Activated CD4-positive, alpha-beta T cell treated with anti-CD3 and anti-CD28 coated beads, Interleukin-2, amount 50 U/mL, for 1 hour (primary cell): Measurements from ENCODE around the gene SLC15A4.
"Not testable (repeated sequence)": the region's sequence is repeated elsewhere in the genome, so short reads cannot be mapped to it uniquely, and the experiment has no call there.

Experiments
- DNase-seq: peaks from one replicate; pipeline ENCODE4 v3.0.0-alpha.2; 2020

SLC15A4 gene

GRCh38 chr12:128843538-128843937 is 19.8 kb upstream of the SLC15A4 start:
- DNase-seq, result no peak

- DNase-seq, result no peak
Measured at GRCh38 chr12:128842579-128842978, 18.8 kb upstream of the SLC15A4 start.

GRCh38 chr12:128840862-128841468 is 17.2 kb upstream of the SLC15A4 start:
- DNase-seq, result no peak

DNA sequence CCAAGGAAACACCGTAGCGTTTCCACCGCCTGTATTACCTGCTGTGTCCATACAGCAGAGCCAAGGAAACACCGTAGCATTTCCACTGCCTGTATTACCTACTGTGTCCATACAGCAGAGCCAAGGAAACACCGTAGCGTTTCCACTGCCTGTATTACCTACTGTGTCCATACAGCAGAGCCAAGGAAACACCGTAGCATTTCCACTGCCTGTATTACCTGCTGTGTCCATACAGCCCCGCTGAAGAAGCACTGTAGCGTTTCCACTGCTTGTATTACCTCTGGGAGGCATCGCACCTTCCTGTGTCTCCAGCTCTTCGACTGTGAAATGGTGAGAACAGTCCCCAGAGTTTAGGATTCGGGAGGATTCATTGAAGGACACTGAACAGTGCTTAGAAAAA is 16.1 kb upstream of the SLC15A4 start:
- DNase-seq, result not testable (repeated sequence)

GRCh38 chr12:128833418-128833817 is 9.7 kb upstream of the SLC15A4 start:
- DNase-seq, result no peak

GRCh38 chr12:128830505-128830893 is 6.7 kb upstream of the SLC15A4 start:
- no peak for DNase-seq

DNA sequence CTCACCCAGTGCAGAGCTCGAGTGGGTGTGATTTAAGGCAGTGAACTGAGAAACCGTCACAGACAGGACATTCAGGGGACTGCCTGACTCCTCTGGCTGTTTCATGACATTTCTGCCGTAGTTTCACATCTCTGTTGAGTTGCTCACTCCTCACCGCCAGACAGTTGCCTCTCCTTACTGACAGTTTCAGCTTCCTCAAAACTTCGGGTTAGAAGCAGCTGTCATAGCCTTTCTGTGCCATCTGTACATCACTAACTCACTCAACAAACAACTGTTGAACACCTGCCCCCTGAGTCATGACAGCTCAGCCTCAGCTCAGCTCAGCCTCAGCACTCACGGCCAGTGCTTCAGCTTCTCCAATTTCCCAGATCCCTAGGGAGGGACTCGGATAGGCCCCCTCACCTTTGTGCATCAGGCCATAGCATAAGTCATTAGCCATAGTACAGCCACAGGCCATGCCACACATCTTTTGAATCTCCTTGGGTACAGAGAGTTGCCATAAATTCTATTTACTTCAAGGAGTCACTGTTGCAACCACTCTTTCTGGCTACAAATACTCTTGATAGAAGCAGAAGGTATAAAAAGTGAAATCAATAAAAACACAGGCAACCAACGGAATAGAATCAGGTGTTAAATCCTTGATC is 6.2 kb upstream of the SLC15A4 start:
- no peak for DNase-seq

- DNase-seq, result no peak
Measured at GRCh38 chr12:128827724-128828123, 4.0 kb upstream of the SLC15A4 start.

- DNase-seq, result no peak
Measured at GRCh38 chr12:128825835-128826234, 2.1 kb upstream of the SLC15A4 start.

DNA sequence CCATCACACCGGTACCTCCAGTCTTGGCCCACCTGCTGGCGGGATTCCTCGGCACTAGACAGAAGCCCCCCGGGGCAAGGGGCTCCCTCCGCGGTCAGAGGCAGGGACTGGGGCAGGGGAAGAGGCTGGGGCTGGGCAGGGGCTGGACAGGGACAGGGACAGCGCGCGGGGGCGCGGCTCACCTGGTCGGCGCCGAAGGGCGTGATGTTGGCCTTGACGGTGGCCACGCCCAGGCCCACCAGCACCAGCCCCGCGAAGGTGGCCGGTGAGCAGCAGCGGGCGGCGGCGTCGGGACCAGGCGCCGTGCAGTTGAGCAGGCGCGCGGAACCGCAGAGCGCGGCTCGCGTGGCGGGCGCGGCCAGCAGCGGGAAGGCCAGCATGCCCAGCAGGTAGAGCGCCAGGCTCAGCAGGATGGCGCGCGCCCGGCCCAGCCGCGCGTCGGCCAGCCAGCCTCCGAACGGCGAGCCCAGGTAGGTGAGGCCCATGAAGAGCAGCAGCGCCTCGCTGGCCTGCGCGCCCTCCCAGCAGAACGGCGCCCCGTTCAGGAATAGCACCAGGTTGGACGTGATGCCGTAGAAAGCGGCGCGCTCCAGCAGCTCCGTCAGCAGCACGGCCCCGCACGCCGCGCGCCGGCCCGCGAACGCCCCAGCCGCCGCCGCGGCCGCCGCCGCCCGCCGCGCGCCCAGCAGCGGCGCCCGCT is 392 bp downstream of the SLC15A4 start:
- no peak for DNase-seq

DNA sequence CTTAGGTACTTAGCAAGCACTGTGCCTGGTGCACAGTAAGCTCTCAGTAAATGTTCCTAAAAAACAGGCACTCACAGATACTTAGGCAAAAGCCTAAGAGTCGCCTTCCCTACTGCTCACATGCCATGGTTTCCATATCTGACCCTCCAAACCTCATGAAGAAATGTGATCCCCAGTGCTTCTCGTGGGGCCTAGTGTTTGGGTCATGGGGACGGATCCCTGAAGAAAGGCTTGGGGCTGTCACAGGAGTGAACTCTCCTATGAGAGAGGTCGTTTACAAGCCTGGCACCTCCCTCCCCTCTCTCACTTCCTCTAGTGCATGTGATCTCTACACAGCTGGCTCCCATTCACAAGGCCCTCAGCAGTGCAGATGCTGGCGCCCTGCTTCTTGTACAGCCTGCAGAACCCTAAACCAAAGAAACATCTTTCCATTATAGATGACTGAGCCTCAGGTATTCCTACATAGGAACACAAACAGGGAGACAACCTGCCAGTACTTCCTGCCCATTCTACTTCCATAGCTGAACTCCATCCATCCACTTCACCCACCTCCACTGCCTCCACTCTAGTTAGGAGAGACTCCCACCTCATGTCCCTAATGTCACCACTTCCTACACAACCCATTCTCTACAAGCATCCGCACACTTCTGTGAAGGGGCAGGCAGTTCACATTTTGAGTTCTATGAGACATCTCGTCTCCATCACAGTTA is 2.9 kb downstream of the SLC15A4 start:
- DNase-seq, result no peak

DNA sequence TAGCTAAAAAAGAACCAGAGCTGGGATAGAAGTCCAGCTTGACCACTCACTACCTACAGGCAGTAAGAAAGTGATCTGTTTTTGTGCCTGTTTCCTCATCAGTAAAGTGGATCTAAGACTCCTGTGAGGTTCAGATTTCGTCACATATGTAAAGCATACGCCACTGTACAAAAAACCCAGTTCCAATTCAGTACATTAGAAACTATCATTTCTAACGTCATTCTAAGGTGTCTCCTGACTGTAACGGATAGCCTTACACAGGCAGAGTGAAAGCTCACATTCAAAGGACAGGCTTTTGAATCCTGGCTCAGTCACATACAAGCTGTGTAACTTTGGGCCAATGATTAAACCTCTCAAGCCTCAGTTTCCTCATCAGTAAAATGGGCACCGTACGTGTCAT is 3.5 kb downstream of the SLC15A4 start:
- no peak for DNase-seq

DNA sequence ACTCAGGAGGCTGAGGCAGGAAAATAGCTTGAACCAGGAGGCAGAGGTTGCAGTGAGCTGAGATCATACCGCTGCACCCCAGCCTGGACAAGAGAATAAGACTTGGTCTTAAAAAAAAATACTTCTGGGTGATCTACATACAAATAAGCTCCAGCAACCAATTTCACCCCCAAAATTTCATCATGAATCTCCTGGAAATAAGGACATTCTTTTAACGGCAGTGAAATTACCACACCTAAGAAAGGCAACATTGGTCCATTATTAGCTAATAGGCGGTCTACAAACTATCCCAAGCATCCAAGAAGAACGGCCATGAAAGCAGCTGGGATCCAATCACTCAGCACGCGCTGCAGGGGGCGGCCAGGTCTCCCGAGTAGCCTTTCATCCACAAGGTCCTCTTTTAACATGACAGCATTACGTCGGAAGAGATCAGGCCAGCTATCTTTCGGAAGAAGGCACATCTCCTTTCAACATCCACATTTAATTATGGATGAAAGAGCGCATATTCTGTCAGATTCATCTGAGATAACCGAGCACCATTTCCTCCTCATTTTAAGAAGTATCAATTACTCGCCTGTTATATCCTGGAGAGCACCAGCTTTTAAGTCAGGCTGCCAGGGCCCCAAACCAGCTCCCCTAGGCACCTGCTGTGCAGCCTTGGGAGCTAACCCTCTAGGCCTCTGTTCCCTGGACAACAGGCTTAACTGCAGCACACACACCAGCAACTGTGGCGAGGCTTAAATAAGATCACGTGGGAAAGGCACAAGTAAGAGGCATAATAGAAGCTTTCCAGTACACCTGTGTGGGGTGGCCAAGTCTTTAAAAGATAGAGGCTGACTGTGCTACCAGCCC is 4.2 kb downstream of the SLC15A4 start:
- DNase-seq, result no peak

- DNase-seq, result no peak
Measured at GRCh38 chr12:128818065-128819022, 5.4 kb downstream of the SLC15A4 start.

DNA sequence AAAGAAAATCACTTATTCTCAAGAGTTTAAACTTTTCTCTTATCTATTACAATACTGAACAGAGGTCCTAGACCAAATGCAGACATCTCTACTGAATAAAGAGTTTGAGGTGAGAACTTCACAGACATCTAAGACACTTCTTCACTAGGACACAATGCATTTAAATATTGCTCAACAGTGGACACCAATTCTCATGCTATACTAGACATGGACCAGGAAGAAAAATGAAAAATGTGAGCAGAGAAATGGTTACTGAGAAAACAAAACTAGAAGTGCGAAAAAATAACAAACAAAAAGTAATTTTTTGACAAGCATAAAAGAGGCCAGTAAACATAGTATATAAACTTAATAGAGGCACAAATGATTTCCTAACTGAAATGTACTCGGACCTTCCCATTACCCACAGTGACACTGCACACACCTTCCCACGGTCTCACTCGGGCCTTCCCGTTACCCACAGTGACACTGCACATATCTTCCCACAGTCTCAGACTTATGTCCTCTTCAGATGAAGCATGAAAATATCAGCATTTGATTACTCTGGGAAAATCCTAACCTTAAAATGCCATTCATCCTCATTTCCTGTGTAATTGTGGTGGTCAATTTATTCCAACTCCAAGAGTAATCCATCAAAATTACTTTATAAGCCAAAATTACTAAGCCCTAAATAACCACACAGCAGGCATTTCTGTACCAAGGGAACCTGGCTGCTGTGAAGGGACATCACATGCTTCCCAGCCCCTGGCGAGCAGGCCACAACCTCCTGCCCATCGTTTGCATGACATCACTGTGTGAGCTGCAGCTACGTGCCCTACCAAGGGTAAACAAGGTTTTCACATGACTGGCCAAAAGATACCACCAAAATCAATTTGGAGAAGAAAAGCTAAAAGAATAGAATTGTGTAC is 6.4 kb downstream of the SLC15A4 start:
- DNase-seq, result no peak

DNA sequence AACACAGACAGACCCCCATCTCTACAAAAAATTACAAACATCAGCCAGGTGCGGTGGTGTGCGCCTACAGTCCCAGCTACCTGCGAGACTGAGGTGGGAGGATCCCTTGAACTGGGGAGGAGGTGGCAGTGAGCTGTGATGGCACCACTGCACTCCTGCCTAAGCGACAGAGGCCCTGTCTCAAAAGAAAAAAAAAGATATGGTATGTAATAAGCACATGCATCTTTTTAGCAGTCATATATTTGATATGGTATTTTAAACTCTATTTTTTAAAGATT is 7.2 kb downstream of the SLC15A4 start:
- DNase-seq, result no peak

DNA sequence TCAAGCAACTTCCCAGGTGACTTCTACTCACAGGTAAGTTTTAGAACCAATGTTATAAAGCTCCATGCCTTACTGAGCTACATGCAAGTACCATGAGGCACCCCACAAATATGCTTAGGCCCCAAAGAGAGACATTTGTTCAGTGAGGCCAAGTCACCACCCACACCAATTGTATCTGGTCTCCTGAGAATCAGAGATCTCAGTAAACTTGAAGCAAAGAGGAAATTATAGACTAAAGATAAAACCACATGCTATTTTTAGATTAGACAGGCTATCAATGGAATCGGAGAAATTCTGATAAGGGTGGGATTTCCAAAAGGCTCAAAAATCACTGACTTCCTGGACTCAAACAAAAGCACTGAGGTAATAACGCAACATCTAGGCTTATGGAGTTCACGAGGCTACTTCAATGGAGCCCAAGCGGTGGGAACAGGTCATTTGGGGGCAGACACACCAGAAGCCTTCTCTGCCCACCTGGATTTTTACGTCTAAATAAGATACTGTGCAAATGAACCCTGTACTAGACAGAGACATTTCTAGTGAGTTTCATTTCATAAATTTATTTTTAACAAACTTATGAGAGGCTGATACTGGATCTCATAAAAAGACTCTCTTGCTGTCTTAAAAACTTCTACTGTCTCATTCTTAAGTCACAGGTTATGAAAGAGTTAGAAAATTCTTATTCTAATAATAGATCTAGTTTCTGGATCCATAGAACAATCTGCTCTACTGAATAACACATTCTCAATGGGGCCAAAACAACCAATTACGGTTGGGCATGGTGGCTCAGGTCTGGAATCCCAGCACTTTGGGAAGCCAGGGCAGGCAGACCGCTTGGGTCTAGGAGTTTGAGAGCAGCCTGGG is 7.7 kb downstream of the SLC15A4 start:
- DNase-seq, result no peak

DNA sequence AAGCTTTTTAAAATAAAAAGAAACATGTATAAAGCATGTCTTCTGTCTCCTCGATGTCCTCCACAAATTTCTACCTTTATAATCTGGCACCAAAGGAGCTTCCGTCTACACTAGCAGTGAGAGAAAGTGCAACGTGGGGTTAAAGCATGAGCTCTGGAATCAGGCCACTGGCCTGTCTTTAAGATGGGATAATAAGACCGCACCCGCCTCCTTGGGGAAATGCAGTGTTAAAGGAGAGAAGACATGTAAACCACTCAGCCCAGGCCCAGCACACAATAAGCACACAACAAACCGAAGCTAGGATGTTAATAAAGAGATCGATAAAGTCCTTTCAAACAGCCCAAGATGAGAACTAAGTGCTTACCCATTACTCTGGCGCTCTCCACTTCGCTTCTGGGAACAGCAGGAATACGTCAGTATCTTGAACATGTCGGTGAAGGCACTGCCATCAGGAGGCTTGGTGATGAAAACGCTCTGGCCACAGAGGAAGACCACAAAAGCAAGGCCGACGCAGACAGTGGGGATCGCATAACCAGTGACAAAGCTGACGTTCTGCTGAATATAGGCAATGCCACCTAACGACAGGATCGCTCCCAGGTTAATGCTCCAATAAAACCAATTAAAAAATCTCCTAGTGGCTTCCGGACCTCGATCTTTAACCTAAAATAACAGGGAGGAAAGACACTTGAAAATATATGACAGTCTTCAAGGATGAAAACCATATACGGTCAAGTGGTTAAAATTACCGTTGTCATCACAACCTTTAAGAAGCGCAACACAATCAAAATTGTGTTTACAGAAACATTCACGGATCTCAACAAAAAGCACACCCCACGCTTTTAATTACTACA is 9.1 kb downstream of the SLC15A4 start:
- no peak for DNase-seq

DNA sequence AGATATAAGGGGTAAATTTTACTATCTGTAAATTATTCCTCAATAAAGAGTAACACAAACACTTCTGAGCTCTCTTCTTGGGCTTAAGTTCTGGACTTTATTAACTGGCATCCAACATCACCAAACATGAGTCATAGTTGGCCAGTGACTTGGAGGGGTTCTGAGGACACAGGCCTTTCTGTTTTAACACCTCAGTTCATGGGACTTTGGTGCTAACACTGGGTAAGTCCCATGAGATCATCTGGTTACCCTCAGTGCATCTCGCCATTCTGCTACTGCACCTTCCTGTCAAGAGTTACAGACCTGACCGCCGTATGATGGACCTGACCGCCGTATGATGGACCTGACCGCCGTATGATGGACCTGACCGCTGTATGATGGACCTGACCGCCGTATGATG is 9.9 kb downstream of the SLC15A4 start:
- no peak for DNase-seq
